Thyroid gland (tissue), 4 donors: ENCODE data around the gene BMP5. TPM values are rescaled to one million over a fixed set of nuclear protein-coding genes. Genes with fewer than 3 reads are reported as not detected.

Experiments
- DNase-seq, 2 donors: peaks; one replicate each; pipeline ENCODE4 v3.0.0-alpha.2; 2019
- H3K27ac ChIP-seq, 3 donors: fragments of 200-600 bp; sonication (generic); 1 replicate in 2 of 3; 2 replicates in 1 of 3; pipeline ENCODE4 v1.5.1; 2016 to 2019; ENCODE audit warnings: mild to moderate bottlenecking in 1 of 3, moderate library complexity in 1 of 3
- H3K27me3 ChIP-seq: fragments of 200-600 bp; sonication (generic); one replicate; pipeline ENCODE4 v1.5.1; 2019
- H3K36me3 ChIP-seq, 2 donors: fragments of 200-600 bp; sonication (generic); one replicate each; pipeline ENCODE4 v1.5.1; 2016 to 2019
- H3K4me1 ChIP-seq, 2 donors: fragments of 200-600 bp; sonication (generic); one replicate each; pipeline ENCODE4 v1.5.1; 2017 to 2019
- H3K4me3 ChIP-seq, 3 donors: fragments of 200-600 bp; sonication (generic); replicated peaks in 1 of 3; 1 replicate in 2 of 3; 2 replicates in 1 of 3; pipeline ENCODE4 v1.5.1; 2016; ENCODE audit warnings: mild to moderate bottlenecking in 1 of 3
- H3K9me3 ChIP-seq: fragments of 200-600 bp; sonication (generic); one replicate; pipeline ENCODE4 v1.5.1; 2017
- CTCF ChIP-seq, 6 experiments: fragments of 200-600 bp in 3 of 6; fragments of 450-650 bp in 3 of 6; sonication (generic) in 3 of 6; IDR thresholded peaks; one replicate each; pipeline ENCODE4 v1.5.1; 2016 to 2019; ENCODE audit warnings: antibody characterized with exemption in 6 of 6, mild to moderate bottlenecking in 2 of 6, inconsistent platforms in 1 of 6, moderate library complexity in 1 of 6
- POLR2A ChIP-seq, 2 donors: fragments of 450-650 bp; IDR thresholded peaks; one replicate each; pipeline ENCODE4 v1.6.1; 2017; ENCODE audit warnings: antibody characterized with exemption in 2 of 2, mild to moderate bottlenecking in 2 of 2, moderate library complexity in 1 of 2
- WGBS, 2 donors: methylation state at CpG; one replicate each; pipeline ENCODE4 v1.1.5; 2017; 5-methylcytosine and 5-hydroxymethylcytosine counted together
- intact Hi-C: fragments of 100-400 bp; cut with DNase I; formaldehyde crosslinking; loops from one replicate; pipeline ENCODE4 v1.15.1; 2023
- total RNA-seq, 4 donors: library from RNA; depleted of rRNA; stranded (reverse); fragments of >200 nt; gene quantifications; one replicate each; pipeline ENCODE4 v1.2.3, GENCODE V29; 2016

BMP5 gene
- 1 to 10 TPM in 1 of 4 donors, under 1 TPM in 3; 0.25 to 1.9 (median 0.63) TPM for total RNA-seq

- Histone ChIP-seq H3K27me3 (no peaks in the 10 kb centered on the region), H3K4me1 (no peaks in the 10 kb centered on the region), H3K27ac (no peak within 1 kb of the TSS), H3K36me3 (no peaks in the 10 kb centered on the region), H3K9me3 (no peaks in the 10 kb centered on the region), H3K4me3 (no peak within 1 kb of the TSS)
- no peak for DNase-seq
- TF ChIP-seq POLR2A (IDR thresholded peaks at IDR 0.05) (no peak), CTCF (IDR thresholded peaks at IDR 0.05) (no peak)
- intact Hi-C loops: no loop called here
- WGBS, 2 donors: 37 to 45% methylated on average over 2 of the region's 2 CpGs
These were observed at the start of gene BMP5 for GRCh38 chr6:55875400-55875799. Gene BMP5 (minus strand): TSS chr6:55875590. CDS start chr6:55874865, 725 bp downstream.

GRCh38 chr6:55922406-55922805 is 47.0 kb upstream of the BMP5 start:
- H3K4me3 ChIP-seq: no peak overlapping the region
- no peak for TF ChIP-seq POLR2A (IDR thresholded peaks at IDR 0.05)
- no peak for TF ChIP-seq CTCF (IDR thresholded peaks at IDR 0.05)
- DNase-seq: no peak
- intact Hi-C loops: no loop called here
- no peaks in the 10 kb centered on the region for H3K27me3 ChIP-seq
- H3K36me3 ChIP-seq: no peaks in the 10 kb centered on the region
- no peaks in the 10 kb centered on the region for H3K4me1 ChIP-seq
- no peak overlapping the region for H3K27ac ChIP-seq
- H3K9me3 ChIP-seq: no peaks in the 10 kb centered on the region

- Histone ChIP-seq H3K9me3 (no peaks in the 10 kb centered on the region), H3K4me3 (no peak overlapping the region), H3K36me3 (no peaks in the 10 kb centered on the region), H3K27me3 (no peaks in the 10 kb centered on the region), H3K27ac (no peak overlapping the region), H3K4me1 (no peaks in the 10 kb centered on the region)
- no peak for DNase-seq
- intact Hi-C loops: no loop called here
- WGBS, 2 donors: 69 to 83% methylated on average over 5 of the region's 5 CpGs
- TF ChIP-seq POLR2A (IDR thresholded peaks at IDR 0.05) (no peak), CTCF (IDR thresholded peaks at IDR 0.05) (no peak)
These were observed 44.4 kb upstream of the BMP5 start for GRCh38 chr6:55919716-55920308.

GRCh38 chr6:55918639-55919038 is 43.2 kb upstream of the BMP5 start:
- DNase-seq: no peak
- H3K27ac ChIP-seq: no peak overlapping the region
- no peak overlapping the region for H3K4me3 ChIP-seq
- no peaks in the 10 kb centered on the region for H3K4me1 ChIP-seq
- H3K9me3 ChIP-seq: no peaks in the 10 kb centered on the region
- no peaks in the 10 kb centered on the region for H3K27me3 ChIP-seq
- TF ChIP-seq POLR2A (IDR thresholded peaks at IDR 0.05) (no peak), CTCF (IDR thresholded peaks at IDR 0.05) (no peak)
- no peaks in the 10 kb centered on the region for H3K36me3 ChIP-seq
- intact Hi-C loops: no loop called here
- 45 to 81% methylated on average over 2 of the region's 2 CpGs for WGBS, 2 donors

- no peaks in the 10 kb centered on the region for H3K27me3 ChIP-seq
- TF ChIP-seq POLR2A (IDR thresholded peaks at IDR 0.05) (no peak), CTCF (IDR thresholded peaks at IDR 0.05) (no peak)
- no peaks in the 10 kb centered on the region for H3K4me1 ChIP-seq
- no peaks in the 10 kb centered on the region for H3K36me3 ChIP-seq
- 64 to 65% methylated on average over 3 of the region's 3 CpGs for WGBS, 2 donors
- H3K4me3 ChIP-seq: no peak overlapping the region
- intact Hi-C loops: no loop called here
- DNase-seq: no peak
- H3K9me3 ChIP-seq: no peaks in the 10 kb centered on the region
- H3K27ac ChIP-seq: no peak overlapping the region
These were observed 42.5 kb upstream of the BMP5 start for GRCh38 chr6:55917751-55918415.
